Fibroblast of mammary gland (primary cell): Measurements from ENCODE around the gene CUBN.

Source experiments
- DNase-seq: peaks from one replicate; pipeline ENCODE4 v3.0.0-alpha.2; 2010; ENCODE audit warnings: low read depth
- H3K4me3 ChIP-seq: 2 replicates; pipeline ENCODE4 v1.5.1; 2011; ENCODE audit warnings: low read depth, mild to moderate bottlenecking, low read length, moderate library complexity; ENCODE audit not compliant: control insufficient read depth
- TF ChIP-seq, protein P1 (sequence below): conservative IDR thresholded peaks from 2 replicates; pipeline ENCODE4 v1.5.1; 2011; ENCODE audit warnings: low read depth, low read length, inconsistent platforms; ENCODE audit not compliant: control insufficient read depth, insufficient read depth

The CUBN gene

DNA sequence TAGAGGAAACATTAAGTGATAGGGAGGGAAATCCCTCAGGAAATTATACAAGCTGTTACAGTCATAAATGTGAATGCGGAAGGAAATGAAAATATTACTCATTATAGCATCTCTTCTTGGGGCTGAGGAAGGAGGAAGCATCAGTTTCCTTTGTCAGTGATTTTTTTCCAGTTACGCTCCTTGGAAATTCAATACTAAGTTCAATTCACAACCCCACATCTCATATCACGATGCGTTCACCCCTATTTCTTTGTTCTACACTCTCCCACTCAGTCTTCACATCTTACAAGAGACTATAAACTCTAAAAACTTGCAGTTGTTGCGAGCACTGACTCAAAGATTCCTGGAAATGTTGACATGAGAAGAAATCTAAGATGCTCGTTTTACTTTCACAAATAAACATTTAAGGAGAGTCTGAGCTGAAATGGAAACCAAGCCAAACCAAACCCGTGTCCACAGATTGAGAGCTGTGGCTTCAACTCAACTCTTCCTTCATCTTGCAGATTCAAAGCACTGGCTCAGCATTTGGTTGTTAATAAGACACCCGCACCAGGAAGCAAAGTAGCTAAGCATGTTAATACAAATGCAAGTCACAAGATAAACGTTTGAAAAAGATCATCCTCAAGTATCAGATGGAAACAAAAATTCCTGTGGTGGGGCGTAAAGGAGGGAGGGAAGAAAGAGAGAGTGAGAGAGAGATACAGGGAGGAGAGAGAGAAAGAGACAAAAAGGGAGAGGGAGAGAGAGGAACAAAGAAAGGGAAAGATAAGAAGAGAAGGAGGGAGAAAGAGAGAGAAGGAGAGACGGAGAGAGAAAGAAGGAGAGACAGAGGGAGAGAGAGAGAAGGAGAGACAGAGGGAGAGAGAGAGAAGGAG lies 162.4 kb downstream of the CUBN start:
- TF ChIP-seq, protein P1, sequence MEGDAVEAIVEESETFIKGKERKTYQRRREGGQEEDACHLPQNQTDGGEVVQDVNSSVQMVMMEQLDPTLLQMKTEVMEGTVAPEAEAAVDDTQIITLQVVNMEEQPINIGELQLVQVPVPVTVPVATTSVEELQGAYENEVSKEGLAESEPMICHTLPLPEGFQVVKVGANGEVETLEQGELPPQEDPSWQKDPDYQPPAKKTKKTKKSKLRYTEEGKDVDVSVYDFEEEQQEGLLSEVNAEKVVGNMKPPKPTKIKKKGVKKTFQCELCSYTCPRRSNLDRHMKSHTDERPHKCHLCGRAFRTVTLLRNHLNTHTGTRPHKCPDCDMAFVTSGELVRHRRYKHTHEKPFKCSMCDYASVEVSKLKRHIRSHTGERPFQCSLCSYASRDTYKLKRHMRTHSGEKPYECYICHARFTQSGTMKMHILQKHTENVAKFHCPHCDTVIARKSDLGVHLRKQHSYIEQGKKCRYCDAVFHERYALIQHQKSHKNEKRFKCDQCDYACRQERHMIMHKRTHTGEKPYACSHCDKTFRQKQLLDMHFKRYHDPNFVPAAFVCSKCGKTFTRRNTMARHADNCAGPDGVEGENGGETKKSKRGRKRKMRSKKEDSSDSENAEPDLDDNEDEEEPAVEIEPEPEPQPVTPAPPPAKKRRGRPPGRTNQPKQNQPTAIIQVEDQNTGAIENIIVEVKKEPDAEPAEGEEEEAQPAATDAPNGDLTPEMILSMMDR: no peak
- peak; percentile 75 for DNase-seq
- H3K4me3 ChIP-seq: no peak overlapping the region

DNA sequence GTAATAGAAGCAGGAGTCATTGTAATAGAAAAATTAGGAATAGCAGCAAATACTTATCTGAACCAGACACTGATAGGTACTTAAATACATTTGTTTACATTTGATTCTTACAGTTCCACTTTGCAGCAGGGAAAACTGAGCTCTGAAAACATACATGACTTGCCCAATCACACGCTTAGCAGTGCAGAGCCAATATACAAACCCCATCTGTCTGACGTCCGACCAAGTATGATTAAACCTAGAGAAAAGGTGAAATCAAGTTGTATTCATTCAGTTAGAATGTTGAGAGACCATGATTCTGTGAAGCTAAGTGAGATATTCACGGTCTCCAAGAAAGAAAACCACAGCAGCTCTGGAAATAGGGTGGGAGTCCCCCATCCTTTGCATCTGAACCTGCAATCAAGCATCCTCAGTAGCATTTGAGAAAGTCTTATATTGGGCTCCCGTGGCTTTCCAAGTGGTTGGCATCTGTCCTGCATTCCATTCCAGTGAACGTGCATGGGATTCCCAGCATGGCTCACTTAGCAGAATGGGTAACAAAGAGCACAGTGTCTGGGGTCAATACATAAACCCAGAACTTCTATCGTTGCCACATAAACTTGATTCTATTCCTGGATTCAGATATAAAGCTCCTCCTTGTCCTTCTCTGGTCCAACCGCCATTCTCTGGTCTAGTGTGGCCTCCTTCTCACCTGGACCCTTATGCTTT lies 163.7 kb downstream of the CUBN start:
- peak; percentile 94 for DNase-seq
- H3K4me3 ChIP-seq: no peak overlapping the region
- TF ChIP-seq, protein P1: no peak

DNA sequence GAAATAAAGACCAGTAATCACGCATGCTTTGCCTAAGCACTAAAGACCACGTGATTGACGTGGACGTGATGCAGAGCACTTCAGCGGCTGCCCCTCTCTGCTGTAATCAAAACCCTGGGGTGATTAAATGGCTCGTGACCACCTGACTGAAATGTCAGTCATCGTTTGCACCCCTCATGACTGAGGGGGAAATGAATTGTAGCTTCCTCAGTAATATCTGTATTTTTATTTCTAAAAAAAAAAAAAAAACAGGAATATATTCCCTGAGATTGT lies 164.3 kb downstream of the CUBN start:
- TF ChIP-seq, protein P1: no peak
- H3K4me3 ChIP-seq: no peak overlapping the region
- DNase-seq: no peak

DNA sequence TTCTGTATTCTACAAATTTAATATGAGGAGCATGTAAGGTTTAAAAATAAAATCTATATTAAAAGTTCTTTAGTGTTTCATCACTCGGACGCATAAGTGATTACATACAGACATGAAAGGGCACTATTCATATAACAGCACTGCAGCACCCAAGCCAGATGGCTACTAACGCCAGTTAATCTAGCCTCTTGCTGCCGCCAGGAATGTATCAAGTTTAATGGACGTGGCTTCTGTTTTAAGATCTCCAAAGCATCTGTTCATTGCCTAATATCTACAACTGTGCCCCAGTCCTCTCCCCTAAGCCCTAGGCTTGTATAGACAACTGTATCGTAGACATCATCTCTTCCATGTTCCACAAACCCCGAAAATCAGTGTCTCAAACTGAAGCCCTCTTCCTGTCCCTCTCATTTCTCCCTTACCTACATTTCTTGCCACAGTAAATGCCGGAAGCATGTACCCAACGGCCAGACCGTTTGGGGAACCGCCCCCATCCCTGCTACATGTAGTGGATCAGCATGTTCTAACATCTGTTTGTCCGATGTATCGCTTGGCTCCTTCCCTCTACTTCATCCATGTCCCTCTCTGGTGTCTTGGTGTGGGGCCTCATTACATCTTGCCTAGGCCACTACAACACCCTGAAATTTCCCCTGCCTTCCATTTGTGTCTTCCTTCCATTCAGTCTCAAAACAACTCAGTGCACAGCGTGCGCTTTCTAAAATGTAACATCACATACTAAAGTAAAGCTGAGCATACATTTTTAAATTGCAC lies 164.9 kb downstream of the CUBN start:
- DNase-seq: no peak
- TF ChIP-seq, protein P1: no peak
- no peak overlapping the region for H3K4me3 ChIP-seq

DNA sequence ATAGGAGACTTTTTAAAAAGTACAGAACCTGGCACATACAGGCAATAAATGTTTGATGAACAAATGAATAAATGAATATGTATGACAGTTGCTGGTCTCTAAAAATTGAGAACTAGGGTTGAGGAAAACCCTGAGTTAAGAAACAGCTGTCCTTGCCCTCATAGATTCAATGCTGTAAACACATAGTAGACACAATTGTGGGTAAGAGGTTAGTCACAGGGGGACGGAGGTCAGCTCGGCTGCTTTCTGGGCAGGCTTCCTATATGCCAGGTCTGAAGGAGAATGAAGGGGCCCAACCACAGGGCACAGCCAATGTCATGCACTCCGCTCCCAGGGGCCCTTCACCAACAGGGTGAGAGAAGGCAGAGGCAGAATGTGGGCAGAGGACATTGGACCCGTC lies 169.1 kb downstream of the CUBN start:
- no peak for DNase-seq
- no peak overlapping the region for H3K4me3 ChIP-seq
- TF ChIP-seq, protein P1: no peak

DNA sequence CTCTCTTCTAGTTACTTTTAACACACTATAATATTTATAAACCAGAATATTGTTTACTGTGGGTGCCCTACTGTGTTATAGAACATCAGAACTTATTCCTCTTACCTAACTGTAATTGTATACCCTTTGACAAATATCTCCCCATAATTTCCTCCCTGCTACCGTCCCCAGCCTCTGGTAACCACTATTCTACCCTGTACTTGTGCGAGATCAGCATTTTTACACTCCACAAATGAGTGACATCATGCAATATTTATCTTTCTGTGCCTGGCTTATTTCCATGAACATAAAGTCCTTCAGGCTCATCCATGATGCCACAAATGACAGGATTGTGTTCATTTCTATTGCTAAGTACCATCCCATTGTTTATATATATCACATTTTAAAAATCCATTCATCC lies 172.6 kb downstream of the CUBN start:
- no peak for DNase-seq
- H3K4me3 ChIP-seq: no peak overlapping the region
- TF ChIP-seq, protein P1: no peak
